GM12875 (cell line): ENCODE measurements around the gene ACKR1.

ENCODE experiments used
- H3K4me3 ChIP-seq: one replicate; pipeline ENCODE4 v1.5.1; 2011; ENCODE audit warnings: low read depth, low read length, control low read depth
- TF ChIP-seq, protein P1 (sequence below): IDR thresholded peaks from 2 replicates; pipeline ENCODE4 v1.5.1; 2011; ENCODE audit warnings: low read depth, mild to moderate bottlenecking, control low read depth, inconsistent platforms, low read length, moderate library complexity, borderline replicate concordance; ENCODE audit not compliant: insufficient read depth

ACKR1 gene

DNA sequence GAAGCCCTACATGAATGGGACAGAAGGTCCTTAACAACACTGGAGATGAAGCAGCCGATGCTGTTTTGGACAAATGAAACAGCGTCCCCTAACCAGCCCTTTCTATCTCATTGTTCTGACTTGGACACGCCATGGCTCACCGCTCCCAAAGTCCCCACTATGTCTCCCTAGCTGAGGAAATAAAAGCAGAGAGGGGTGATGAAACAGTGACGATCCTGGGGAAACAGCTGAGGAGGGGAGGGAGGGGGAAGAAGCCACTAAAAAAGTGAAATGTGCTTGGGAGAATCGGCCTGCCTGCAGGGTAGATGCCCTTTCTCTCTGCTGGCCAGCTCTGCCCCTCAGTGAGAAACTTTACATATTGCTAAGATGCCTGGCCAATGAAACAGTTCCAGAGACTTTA, 1.1 kb upstream of the ACKR1 start:
- TF ChIP-seq, protein P1, sequence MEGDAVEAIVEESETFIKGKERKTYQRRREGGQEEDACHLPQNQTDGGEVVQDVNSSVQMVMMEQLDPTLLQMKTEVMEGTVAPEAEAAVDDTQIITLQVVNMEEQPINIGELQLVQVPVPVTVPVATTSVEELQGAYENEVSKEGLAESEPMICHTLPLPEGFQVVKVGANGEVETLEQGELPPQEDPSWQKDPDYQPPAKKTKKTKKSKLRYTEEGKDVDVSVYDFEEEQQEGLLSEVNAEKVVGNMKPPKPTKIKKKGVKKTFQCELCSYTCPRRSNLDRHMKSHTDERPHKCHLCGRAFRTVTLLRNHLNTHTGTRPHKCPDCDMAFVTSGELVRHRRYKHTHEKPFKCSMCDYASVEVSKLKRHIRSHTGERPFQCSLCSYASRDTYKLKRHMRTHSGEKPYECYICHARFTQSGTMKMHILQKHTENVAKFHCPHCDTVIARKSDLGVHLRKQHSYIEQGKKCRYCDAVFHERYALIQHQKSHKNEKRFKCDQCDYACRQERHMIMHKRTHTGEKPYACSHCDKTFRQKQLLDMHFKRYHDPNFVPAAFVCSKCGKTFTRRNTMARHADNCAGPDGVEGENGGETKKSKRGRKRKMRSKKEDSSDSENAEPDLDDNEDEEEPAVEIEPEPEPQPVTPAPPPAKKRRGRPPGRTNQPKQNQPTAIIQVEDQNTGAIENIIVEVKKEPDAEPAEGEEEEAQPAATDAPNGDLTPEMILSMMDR, result no peak
- no peak overlapping the region for H3K4me3 ChIP-seq

DNA sequence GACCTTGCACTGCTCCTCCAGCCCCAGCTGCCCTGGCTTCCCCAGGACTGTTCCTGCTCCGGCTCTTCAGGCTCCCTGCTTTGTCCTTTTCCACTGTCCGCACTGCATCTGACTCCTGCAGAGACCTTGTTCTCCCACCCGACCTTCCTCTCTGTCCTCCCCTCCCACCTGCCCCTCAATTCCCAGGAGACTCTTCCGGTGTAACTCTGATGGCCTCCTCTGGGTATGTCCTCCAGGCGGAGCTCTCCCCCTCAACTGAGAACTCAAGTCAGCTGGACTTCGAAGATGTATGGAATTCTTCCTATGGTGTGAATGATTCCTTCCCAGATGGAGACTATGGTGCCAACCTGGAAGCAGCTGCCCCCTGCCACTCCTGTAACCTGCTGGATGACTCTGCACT, 550 bp downstream of the ACKR1 start:
- TF ChIP-seq, protein P1, result no peak
- no peak overlapping the region for H3K4me3 ChIP-seq

DNA sequence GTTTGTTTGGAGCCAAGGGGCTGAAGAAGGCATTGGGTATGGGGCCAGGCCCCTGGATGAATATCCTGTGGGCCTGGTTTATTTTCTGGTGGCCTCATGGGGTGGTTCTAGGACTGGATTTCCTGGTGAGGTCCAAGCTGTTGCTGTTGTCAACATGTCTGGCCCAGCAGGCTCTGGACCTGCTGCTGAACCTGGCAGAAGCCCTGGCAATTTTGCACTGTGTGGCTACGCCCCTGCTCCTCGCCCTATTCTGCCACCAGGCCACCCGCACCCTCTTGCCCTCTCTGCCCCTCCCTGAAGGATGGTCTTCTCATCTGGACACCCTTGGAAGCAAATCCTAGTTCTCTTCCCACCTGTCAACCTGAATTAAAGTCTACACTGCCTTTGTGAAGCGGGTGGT, 1.4 kb downstream of the ACKR1 start:
- TF ChIP-seq, protein P1, result no peak

DNA sequence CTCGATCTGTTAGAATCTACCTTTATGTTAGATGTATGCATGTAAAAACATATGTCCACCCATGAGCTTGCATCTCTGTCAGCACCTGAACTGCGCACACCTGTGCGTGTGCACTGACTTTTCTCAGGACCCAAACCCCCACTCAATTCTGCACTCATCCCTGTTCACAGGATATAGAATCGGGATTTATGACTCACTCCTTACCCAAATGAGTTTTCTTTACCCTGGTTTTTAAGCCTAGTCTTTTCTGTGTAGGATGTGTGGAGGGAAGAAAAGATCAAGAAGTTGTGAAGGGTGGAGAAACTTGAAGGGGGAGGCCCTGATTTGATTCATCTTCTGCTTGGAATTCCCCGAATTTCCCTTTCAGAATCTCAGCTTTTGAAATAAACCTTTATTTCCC, 2.4 kb downstream of the ACKR1 start:
- no peak overlapping the region for H3K4me3 ChIP-seq
- TF ChIP-seq, protein P1, result no peak

More for the DNA sequence above, 1.4 kb downstream of the ACKR1 start:
- no peak overlapping the region for H3K4me3 ChIP-seq

DNA sequence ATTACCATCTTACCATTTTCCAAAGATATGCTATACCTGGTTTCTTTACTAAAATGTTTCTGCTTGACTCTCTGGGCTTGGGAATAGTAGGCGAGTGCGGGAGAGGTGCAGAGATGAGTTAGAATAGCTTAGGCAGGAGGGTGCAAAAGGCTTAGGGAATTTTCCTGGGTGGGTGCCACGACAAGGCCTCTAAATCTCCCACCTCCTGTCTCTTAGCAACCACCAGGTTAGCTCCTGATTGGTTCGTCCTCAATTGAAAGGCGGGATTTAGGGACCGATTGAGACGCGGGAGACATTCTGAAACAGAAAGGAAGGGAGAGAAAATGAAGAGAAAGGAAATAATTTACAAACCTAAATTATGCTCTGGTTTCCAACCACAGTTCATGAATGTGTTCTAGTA, 3.1 kb downstream of the ACKR1 start:
- H3K4me3 ChIP-seq, result no peak overlapping the region

DNA sequence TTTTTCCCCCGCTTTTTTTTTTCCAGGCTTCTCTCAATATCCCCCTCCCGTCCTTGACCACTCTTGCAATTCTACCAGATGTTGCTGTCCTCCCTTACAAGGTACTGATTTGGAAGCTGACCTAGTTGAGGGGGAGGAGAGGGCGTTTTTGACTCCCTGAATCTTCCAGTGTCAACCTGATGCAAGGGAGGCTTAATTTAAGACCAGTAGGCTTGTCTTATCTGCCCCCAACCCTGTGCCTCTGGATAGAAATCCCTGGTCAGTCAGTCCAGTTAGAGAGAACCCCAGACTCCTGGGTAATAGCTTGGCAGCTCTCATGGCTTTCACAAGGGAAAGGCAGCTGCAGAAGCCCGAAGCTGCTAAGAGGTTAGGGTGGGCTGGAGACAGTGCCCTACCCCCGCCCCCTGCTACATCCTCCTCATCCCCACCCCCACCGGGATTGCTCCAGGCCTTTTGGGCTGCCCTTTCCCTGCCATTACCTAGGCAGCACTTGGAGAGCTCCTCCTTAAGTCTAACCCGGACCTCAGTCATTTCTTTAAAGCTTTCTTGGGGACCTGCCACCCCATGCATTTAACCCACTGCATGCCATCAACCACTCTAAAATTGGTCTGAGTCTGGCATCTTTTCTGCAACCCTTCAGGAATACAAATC, 3.6 kb downstream of the ACKR1 start:
- no peak overlapping the region for H3K4me3 ChIP-seq

More for the DNA sequence above, 3.1 kb downstream of the ACKR1 start:
- TF ChIP-seq, protein P1, result no peak

DNA sequence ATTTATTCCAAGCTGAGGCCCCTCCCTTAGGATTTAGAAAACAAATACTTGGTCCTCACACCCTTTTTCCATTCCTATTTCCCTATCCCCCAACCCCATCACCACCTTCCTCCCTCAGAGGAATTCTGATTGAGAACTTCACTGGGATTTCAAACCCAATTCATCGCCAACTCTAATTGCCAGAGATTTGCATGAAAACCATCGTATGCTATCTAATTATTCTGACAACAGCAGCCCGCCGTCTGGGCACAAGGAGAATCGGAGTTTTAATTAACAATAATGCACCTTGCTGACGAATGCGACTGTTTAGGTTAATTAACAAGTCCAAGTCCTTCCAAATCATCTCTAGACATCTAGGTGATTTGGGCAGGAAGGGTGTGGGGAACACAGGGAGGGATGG, 4.4 kb downstream of the ACKR1 start:
- TF ChIP-seq, protein P1, result no peak
- no peak overlapping the region for H3K4me3 ChIP-seq

More for the DNA sequence above, 3.6 kb downstream of the ACKR1 start:
- TF ChIP-seq, protein P1, result no peak
